NCI-H69 (cell line): ENCODE data around the gene ACTA1.
A peak's percentile ranks its signal among the peaks of the same experiment; 100 is the strongest.
"Not testable (repeated sequence)": the region's sequence is repeated elsewhere in the genome, so short reads cannot be mapped to it uniquely, and the experiment has no call there.

Experiments
- DNase-seq: peaks from one replicate; lab custom pipeline; 2025; lab: John Stamatoyannopoulos, UW

ACTA1 gene

DNA sequence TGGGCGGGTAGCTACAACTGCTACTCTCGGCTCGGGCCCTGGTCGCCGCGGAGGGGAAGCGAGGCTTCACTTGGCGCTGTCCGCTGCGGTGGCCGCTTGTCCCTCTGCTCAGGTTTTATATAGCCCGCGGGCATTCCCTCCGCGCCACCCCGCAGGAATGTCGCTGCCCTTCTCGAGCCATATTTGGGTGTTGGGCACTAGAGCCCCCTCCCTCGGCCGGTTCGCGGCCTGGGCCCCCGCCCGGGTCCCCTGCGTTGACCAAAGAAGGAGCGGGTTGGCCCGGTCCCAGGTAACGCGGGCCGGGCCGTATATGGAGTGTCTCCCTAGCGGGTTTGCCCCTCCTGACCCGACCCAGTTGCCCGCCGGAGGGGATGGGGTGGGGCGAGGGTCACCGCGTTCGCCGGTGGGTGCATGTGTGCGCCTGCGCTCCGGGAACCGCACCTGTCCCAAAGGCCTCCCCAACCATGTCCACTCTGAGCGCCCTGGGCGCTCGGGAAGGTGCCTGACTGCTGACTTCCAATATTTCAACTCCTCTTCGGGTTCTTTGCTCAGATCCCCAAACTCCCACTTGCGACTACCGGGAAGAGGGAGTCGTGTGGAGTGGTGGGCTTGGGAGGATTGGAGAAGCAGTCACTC is at the start of gene ACTA1:
TSS of gene ACTA1 (minus strand) at position 90 of the 636 bp plus-strand sequence. CDS start 979 bp downstream, outside the sequence.
- DNase-seq, result no peak

DNA sequence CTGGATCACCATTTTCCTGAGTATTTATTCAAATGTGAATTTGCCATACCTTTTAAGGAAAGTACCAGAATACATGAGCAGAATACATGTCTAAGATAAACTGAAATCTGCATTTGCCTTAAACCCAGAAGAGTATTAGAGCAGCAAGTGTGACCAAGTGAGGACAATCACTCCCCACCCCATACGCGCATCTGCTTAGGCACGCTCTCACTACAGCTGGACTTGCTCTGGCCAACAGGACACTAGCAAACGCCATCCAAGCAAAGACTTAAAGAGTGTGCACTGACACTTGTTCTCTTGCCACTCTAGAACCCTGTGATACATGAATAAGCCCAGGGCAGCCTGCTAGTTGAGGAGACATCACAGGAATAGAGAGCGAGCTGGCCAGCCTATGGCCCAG is 48.6 kb upstream of the ACTA1 start:
- no peak for DNase-seq

- DNase-seq, result no peak
Measured at GRCh38 chr1:229480495-229480894, 46.6 kb upstream of the ACTA1 start.

- no peak for DNase-seq
Measured at GRCh38 chr1:229479660-229480399, 45.9 kb upstream of the ACTA1 start.

DNA sequence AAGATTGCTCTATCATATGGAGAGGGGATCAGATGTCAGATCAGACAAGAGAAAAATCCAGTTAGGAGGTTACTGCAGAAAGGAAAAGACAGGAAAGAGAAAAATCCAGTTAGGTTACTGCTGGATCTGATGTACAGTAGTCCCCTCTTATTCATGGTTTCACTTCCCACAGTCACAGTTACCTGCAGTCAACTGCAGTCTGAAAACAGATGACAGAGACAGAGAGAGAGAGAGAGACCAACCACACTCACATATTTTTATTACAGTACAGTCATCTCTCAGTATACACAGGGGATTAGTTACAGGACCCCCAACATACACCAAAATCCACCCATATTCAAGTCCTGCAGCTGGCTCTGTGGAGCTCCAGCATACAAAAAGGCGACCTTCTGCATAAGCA is 45.0 kb upstream of the ACTA1 start:
- no peak for DNase-seq

- not testable (repeated sequence) for DNase-seq
Measured at GRCh38 chr1:229475859-229476258, 42.0 kb upstream of the ACTA1 start.

- no peak for DNase-seq
Measured at GRCh38 chr1:229474509-229474908, 40.6 kb upstream of the ACTA1 start.

DNA sequence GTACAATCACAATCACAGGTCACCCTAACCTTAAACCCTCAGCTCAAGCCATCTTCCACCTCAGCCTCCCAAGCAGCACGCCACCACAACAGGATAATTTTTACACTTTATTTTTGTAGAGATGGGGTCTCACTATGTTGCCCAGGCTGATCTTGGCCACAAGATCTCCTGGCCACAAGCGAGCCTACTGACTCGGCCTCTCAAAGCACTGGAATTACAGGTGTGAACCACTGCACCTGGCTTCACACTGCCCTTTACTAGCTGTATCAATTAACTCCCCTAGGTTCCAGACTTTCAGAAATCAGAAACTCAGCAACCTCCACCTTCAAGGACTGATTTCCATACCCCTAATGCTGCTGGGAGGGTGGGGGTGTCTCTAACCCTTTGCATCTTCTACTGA is 37.3 kb upstream of the ACTA1 start:
- no peak for DNase-seq

- DNase-seq, result no peak
Measured at GRCh38 chr1:229470406-229471043, 36.6 kb upstream of the ACTA1 start.

DNA sequence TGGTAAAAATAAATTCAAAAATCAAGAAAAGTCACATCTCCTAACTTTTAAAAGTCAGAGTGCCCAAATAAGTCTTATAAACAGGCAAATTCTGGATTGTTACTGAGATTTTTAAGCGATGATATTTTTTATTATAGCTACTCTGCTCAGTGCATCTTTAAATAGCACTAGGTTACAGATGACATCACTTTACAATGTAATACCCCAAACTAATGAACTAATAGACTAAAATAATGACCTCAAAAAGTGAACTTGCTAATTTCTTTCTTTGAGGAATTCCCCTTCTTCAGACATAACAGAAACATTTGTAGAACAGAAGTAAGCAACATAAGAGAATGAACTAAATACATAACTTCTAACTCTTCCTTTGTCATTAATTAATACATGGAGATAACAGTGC is 33.0 kb upstream of the ACTA1 start:
- DNase-seq, result no peak

DNA sequence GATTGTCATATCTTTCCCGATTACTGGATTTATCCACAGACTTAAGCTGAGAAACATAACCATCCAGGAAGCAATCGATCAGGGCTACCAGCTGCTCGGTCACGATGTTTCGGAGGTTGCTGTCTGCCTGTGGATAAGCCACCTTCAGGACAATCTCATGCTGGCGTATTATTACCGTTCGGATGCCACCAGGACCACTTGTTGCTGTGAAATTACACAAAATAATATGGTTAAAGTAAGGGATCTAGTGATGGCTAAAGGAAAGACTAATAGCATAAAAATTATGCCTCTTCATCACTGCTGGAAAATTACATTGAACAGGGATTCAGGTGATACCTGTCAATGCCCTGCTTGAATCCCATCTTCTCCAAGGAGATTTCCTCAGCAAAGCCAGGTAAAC is 30.8 kb upstream of the ACTA1 start:
- no peak for DNase-seq

DNA sequence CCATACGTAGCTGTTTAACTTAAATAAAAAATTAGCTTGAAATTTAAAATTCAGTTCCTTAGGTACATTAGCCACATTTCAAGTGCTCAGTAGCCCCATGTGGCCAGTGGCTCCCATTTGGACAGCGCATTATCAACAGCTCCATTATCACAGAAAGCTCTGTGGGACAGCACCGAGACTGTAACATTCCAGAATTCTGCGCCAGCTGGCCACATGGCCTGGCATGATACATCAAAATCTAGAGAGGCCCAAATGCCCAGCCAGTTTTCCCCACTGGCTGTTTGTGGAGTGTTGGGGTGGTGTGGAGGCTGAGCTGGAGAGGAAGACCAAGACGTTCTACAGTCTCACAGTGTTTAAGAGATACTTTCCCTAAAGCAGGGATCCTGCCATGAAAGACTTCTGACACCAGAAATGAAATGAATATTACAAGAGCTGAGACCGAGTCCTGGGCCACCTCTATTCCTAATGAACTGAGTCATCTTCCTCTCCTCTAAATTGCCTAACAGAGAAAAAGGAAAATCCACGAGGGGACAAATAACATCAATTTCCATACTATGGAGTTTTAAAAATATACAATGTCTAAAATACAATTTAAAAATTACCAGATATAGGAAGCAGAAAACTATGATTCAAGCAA is 27.3 kb upstream of the ACTA1 start:
- DNase-seq, result no peak

- DNase-seq, result no peak
Measured at GRCh38 chr1:229459815-229460214, 25.9 kb upstream of the ACTA1 start.

DNA sequence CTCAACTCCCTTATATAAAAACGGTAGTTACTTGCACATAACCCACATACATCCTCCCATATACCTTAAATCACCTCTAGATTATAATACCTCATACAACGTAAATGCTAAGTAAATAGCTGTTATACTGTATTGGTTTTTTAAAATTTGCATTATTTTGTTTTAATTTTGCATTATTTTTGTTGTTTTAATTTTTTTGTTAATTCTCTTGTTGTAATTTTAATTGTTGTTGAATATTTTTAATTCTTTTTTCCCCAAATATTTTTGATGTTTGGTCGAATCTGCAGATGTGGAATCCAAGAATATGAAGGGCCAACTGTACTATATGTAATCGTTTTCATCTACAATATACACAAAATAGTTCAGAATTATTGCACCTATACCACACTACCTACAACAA is 23.5 kb upstream of the ACTA1 start:
- no peak for DNase-seq

- DNase-seq, result no peak
Measured at GRCh38 chr1:229456016-229456415, 22.1 kb upstream of the ACTA1 start.

DNA sequence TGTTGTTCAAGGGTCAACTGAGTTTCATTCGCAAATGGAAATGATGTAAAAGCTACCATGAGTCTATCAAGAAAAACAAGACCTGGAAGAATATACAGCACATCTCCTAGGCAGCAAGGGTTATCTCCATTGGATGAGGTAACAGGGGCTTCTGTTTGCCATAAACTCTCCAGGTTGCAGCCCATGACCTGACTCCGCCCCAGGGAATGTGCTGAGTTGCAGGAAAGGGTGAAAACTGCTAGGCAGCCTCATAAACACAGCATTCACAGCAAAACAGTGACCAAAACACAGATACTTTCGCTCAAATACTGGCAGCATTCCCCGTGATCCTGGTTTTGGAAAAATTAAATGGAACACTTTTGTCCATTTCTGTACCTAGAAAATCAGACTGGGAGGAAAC is 20.2 kb upstream of the ACTA1 start:
- DNase-seq, result no peak

DNA sequence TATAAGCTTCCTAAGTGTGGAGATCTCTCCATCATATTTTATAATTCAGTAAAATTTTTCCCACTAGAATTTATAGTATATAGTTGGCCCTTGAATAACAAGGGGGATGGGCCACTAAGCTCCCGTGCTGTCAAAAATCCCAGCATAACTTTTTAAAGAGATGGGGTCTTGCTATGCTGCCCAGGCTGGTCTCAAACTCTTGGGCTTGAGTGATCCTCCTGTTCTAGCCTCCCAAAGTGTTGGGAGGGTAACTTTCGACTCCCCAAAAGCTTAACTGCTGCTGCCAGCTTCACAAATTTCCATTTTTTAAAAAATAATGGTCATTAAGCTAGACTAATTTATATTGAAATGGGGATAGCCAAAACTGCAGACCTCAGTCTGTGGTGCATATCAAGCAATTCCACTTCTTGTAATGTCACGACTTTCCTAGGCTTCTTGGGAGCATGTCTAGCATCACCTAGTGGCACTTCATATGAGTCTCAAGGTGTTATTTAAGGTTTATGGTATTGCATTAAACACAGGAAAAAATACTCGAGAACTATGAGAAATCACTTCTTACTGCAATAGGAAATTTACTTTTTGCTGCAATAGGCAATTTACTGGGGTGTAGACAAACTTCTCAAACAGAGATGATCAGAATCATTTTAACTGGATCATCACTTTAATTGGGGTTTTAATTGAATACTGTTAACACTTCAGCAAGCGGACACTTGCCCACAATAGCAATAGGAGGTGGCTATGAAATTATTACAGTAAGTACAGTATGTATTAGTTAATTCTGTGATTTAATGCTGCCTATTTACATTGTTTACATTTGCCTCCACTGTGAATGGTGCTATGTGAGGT is 19.3 kb upstream of the ACTA1 start:
- peak; percentile 71 for DNase-seq

DNA sequence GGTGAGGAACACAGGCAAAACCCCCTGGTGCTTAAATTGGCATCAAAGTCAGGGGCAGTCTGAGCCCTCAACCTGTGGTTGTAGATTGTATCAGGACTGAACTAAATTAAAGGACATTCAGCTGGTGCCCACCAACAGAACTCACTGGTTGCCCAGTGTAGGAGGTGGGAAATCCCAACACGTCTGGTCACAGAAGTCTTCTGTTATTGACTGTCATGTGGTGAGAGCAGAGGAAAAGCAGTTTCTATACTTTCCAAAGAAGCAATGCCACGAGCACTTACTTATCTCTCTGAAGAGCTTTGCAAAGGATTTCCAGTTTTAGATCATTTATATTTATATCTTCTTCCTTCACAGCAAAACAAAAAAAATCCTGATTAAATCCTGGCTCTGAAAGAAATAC is 15.0 kb upstream of the ACTA1 start:
- no peak for DNase-seq

GRCh38 chr1:229448354-229448753 is 14.5 kb upstream of the ACTA1 start:
- no peak for DNase-seq

DNA sequence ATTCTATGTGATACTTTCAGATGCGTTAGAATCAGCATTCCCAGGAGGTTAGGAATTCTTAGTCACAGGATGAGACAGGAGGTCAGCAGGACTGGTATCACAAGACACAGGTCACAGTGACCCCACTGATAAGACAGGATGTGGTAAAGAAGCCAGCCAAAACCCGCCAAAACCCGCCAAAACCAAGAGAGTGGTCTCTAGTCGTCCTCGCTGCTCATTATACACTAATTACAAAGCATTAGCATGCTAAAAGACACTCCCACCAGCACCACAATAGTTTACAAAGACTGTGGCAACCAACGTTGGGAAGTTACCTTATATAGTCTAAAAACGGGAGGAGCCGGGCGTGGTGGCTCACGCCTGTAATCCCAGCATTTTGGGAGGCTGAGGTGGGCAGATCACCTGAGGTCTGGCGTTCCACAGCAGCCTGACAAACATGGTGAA is 13.9 kb upstream of the ACTA1 start:
- DNase-seq, result no peak

DNA sequence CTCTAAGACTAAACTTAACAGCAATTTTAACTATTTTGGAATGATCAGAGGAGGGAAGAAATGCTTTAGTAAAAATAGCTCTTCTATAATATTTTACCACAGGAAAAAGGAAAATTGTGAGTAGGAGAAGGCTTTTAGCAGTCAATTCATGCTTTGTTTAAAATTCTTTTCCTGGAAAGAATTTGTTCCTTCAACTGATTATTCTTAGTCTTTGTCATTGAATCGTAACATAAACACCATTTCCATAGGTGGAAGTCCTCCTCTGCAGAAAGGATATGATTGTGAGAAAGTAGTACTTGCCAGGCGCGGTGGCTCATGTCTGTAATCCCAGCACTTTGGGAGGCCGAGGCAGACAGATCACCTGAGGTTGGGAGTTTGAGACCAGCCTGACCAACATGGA is 11.9 kb upstream of the ACTA1 start:
- no peak for DNase-seq
